GM21447 (cell line): Measurements from ENCODE around the gene HBE1.

Source experiments
- ATAC-seq: cut with Tn5 transposase; IDR thresholded peaks from one replicate; pipeline ENCODE4 v1.9.1; 2021; ENCODE audit not compliant: unreplicated experiment

The HBE1 gene

DNA sequence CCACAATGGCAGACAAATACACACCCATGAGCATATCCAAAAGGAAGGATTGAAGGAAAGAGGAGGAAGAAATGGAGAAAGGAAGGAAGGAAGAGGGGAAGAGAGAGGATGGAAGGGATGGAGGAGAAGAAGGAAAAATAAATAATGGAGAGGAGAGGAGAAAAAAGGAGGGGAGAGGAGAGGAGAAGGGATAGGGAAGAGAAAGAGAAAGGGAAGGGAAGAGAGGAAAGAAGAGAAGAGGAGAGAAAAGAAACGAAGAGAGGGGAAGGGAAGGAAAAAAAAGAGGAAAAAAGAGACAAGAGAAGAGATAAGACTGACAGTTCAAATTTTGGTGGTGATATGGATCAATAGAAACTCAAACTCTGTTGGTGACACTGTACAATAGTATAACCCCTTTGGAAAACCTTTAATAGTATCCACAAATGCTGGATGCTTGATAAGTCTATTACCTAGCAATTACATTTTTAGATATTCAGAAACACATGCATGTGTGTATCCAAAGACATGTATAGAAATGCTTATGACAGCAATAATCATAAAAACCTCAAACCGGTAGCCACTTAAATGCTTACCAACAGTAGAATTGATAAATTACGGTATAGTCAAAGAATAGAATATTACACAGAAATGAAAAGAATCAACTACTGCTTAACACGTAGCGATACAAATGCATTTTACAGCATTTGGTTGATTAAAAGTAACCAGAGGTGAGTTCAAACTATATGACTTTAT lies 34.2 kb downstream of the HBE1 start:
- ATAC-seq = no peak

DNA sequence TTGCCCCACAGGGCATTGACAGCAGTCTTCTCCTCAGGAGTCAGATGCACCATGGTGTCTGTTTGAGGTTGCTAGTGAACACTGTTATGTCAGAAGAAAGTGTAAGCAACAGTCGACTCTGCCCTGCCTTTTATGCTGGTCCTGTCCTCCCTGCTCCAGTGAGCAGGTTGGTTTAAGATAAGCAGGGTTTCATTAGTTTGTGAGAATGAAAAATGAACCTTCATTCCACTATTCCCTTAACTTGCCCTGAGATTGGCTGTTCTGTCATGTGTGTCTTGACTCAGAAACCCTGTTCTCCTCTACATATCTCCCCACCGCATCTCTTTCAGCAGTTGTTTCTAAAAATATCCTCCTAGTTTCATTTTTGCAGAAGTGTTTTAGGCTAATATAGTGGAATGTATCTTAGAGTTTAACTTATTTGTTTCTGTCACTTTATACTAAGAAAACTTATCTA lies 35.3 kb downstream of the HBE1 start, which contains the start of gene HBD:
Gene HBD (minus strand): TSS at position 103 of the 454 bp plus-strand sequence. CDS start 50 bp downstream, at position 53.
- ATAC-seq = peak; percentile 77

- no peak for ATAC-seq
Observed at GRCh38 chr11:5233307-5233706, 36.4 kb downstream of the HBE1 start.

DNA sequence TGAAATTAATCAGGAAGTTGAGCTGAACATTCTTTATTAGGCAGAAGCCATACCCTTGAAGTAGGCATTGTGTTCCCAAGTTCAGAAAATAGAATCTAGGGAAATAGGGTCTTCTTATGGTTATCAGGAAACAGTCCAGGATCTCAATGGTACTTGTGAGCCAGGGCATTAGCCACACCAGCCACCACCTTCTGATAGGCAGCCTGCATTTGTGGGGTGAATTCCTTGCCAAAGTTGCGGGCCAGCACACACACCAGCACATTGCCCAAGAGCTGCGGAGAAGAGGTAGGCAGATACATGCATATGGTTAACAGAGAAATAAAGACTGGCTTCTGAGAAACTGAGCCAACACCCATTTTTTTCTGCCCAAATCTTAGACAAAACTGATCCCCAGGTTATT lies 36.9 kb downstream of the HBE1 start:
- ATAC-seq = no peak

- no peak for ATAC-seq
Observed at GRCh38 chr11:5232176-5232575, 37.6 kb downstream of the HBE1 start.

- no peak for ATAC-seq
Observed at GRCh38 chr11:5231111-5231510, 38.6 kb downstream of the HBE1 start.

DNA sequence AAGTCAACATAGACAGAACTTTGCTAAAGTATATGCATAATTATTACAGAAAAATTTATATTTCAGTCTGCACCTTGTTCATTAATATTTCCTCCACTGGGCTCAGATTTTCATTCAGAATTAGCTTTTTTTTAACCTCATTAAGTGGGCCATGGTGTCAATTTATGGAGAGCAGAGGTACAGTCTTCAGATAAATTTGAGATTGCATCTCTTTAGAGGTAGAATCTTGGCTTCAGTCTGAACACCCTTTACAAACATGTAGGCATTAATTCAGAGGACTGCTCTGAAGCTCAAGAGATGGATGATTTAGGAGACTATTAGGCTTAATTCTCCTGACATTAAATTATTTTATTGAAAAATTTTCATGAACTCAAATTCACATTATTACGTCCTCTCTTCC lies 39.5 kb downstream of the HBE1 start:
- no peak for ATAC-seq

DNA sequence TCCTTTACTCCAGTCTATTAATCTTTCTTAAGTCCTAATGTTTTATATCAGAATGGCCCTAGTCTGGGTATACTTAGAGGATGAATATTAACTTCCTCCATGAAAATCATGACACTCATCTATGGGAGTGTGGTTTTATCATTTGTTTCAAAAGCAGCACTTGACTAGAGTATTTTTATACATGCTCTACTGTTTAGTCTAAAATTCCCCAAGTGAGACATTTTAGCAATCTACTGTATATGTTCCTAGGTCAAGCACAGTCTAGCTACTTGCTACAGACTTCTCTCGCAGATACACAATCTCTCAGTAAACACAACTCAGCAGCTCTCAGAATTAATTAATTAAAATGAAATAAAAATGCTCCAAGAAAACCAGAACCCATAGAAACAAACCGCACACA lies 39.9 kb downstream of the HBE1 start:
- no peak for ATAC-seq

DNA sequence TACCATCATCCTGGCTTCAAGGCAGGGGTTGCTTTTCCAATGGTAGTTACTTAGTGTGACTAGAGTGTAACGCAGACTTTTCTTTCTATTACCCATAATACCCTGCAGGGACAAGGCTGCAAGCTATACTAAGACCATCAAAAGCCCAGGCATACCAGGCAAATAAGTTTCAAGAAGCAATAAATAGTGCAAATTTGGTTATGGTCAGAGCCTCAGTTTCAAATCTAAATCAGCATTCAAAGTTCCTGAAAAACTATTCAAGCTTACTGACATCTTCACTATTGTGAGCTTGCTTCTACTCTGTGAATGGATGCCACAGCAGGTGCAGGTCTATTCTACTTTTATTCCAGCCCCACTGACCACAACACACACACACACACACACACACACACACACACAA lies 40.4 kb downstream of the HBE1 start:
- no peak for ATAC-seq

DNA sequence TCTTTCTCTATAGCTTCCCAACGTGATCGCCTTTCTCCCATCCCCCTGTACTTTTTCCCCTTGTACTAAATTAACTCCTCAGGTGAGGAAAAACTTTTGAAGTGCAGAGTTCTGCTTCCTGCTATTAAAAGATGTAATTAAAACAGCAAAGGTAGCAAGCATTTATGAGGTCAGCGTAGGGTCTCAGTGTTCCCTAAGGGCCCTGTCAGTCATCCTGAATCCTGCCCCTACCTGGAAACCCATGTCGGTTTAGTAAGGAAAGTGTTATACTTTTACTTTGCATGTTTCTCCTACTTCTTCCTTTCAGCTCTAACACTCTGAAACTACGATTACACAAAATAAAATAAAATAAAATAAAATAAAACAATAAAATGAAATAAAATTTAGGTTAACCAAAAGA lies 41.6 kb downstream of the HBE1 start:
- ATAC-seq = no peak

- no peak for ATAC-seq
Observed at GRCh38 chr11:5227681-5228080, 42.1 kb downstream of the HBE1 start.

GRCh38 chr11:5226732-5227310 lies 42.9 kb downstream of the HBE1 start, which contains the start of gene HBB:
Gene HBB, minus strand, starts transcription at chr11:5227071. Its CDS starts 50 bp downstream, at chr11:5227021.
- no peak for ATAC-seq

GRCh38 chr11:5225480-5225871 lies 44.3 kb downstream of the HBE1 start:
- ATAC-seq = no peak

DNA sequence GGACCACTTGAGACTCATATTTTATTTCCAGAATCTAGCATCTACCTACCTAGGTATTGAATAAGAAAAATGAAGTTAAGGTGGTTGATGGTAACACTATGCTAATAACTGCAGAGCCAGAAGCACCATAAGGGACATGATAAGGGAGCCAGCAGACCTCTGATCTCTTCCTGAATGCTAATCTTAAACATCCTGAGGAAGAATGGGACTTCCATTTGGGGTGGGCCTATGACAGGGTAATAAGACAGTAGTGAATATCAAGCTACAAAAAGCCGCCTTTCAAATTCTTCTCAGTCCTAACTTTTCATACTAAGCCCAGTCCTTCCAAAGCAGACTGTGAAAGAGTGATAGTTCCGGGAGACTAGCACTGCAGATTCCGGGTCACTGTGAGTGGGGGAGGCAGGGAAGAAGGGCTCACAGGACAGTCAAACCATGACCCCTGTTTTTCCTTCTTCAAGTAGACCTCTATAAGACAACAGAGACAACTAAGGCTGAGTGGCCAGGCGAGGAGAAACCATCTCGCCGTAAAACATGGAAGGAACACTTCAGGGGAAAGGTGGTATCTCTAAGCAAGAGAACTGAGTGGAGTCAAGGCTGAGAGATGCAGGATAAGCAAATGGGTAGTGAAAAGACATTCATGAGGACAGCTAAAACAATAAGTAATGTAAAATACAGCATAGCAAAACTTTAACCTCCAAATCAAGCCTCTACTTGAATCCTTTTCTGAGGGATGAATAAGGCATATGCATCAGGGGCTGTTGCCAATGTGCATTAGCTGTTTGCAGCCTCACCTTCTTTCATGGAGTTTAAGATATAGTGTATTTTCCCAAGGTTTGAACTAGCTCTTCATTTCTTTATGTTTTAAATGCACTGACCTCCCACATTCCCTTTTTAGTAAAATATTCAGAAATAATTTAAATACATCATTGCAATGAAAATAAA lies 44.9 kb downstream of the HBE1 start:
- ATAC-seq = no peak

- ATAC-seq = no peak
Observed at GRCh38 chr11:5223686-5224085, 46.1 kb downstream of the HBE1 start.

DNA sequence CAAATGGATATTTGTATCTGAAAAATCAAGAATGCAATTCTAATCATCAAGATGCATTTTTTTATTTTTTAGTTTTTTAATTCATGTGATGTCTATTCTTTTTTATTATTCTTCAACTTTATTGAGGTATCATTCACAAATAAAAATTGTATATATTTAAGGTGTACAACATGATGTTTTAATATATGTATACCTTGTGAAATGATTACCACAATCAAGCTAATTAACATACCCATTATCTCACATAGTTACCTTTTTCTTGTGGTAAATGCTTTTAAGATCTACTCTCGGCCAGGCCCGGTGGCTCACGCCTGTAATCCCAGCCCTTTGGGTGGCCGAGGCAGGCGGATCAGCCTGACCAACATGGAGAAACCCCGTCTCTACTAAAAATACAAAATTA lies 46.6 kb downstream of the HBE1 start:
- no peak for ATAC-seq
